ENCODE measurements around the gene CEP70.

CEP70 gene

DNA sequence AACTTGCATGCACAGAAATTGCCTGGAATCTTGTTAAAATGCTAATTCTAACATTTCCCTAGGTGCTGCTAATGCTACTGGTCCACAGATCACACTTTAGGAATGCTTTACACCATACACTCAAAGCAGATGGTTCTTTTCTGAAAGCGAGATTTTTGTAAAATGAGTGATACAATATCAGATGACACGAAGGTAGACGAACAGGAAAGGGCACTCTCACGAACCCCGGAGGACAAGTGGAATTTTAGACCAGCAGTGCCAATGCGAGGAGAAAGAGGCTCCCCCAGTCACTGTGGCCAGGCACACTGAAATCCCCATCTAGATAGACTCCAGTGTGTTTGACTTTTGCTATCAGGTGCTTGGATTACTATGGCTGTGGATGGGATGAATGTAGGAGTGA lies 35.5 kb upstream of the CEP70 start:
- in situ Hi-C loops (cut with HindIII; ENCODE audit: low pct_ligation_motif_present, low sequenced_read_pairs) = no loop called here
- no peaks in the 10 kb centered on the region for H3K36me3 ChIP-seq (replicated peaks)
- DNase-seq = no peak
- no peak overlapping the region for H3K27ac ChIP-seq
- no peaks in the 10 kb centered on the region for H3K27me3 ChIP-seq (replicated peaks)
- no peak overlapping the region for H3K4me3 ChIP-seq (ENCODE audit: low read depth, low read length)
- TF ChIP-seq, protein P1, sequence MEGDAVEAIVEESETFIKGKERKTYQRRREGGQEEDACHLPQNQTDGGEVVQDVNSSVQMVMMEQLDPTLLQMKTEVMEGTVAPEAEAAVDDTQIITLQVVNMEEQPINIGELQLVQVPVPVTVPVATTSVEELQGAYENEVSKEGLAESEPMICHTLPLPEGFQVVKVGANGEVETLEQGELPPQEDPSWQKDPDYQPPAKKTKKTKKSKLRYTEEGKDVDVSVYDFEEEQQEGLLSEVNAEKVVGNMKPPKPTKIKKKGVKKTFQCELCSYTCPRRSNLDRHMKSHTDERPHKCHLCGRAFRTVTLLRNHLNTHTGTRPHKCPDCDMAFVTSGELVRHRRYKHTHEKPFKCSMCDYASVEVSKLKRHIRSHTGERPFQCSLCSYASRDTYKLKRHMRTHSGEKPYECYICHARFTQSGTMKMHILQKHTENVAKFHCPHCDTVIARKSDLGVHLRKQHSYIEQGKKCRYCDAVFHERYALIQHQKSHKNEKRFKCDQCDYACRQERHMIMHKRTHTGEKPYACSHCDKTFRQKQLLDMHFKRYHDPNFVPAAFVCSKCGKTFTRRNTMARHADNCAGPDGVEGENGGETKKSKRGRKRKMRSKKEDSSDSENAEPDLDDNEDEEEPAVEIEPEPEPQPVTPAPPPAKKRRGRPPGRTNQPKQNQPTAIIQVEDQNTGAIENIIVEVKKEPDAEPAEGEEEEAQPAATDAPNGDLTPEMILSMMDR (IDR thresholded peaks at IDR 0.05; ENCODE audit: low read depth, low read length, missing control alignments) = no peak

DNA sequence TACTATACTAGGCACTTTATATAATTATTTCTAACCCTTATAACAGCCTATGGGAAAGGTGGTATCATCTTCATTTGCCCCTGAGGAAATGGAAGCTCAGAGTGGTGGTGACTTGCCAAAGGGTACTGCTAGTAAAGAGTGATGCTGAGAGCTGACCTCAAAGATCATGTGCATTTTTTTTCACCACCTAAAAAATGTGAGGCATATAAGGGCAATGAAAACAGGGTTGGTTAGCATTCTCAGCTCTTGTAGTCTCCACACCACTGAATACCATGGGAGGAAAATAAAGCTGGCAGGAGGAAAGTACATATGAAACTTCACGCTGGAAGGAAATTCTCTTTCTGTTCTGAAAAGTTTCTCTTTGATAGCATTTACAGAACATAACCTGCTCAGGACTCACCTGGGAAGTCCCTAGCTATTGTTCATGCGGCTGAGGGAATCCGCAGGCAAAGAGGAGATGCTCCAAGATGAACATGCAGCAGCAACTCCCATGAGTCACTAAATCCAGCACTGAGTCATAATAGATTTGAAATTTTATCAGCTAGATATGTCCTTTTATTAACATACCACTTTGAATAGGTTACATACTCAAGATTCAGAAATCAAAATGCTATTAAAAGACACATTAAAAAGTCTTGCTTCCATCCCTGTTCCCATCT lies 31.8 kb upstream of the CEP70 start:
- Histone ChIP-seq H3K36me3 (replicated peaks) (no peaks in the 10 kb centered on the region), H3K27me3 (replicated peaks) (no peaks in the 10 kb centered on the region), H3K27ac (peak overlapping the region; percentile 25), H3K4me3 (ENCODE audit: low read depth, low read length) (no peak overlapping the region)
- TF ChIP-seq, protein P1 (IDR thresholded peaks at IDR 0.05; ENCODE audit: low read depth, low read length, missing control alignments) = no peak
- in situ Hi-C loops (cut with HindIII; ENCODE audit: low pct_ligation_motif_present, low sequenced_read_pairs) = no loop called here
- DNase-seq = peak; percentile 58

DNA sequence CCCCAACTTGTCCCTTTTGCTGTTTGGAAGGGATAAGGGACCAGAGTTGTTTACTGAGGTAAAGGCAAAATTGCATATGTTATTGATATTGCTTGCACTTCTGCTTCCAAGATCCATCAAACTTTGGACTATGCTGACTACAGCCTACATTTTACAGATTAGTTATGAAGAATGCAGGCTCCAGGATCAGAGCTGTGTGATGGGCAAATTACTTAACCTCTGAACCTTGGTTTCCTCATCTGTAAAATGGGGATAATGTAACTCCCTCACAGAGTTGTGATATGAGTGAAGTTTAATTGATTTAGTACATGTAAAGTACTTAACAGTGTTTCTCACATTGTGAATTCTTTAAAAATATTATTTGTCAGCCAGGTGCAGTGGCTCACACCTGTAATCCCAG lies 30.5 kb upstream of the CEP70 start:
- H3K4me3 ChIP-seq (ENCODE audit: low read depth, low read length) = no peak overlapping the region
- no peak overlapping the region for H3K27ac ChIP-seq
- no peaks in the 10 kb centered on the region for H3K36me3 ChIP-seq (replicated peaks)
- no peak for DNase-seq
- H3K27me3 ChIP-seq (replicated peaks) = no peaks in the 10 kb centered on the region
- in situ Hi-C loops (cut with HindIII; ENCODE audit: low pct_ligation_motif_present, low sequenced_read_pairs) = no loop called here
- TF ChIP-seq, protein P1 (IDR thresholded peaks at IDR 0.05; ENCODE audit: low read depth, low read length, missing control alignments) = no peak

DNA sequence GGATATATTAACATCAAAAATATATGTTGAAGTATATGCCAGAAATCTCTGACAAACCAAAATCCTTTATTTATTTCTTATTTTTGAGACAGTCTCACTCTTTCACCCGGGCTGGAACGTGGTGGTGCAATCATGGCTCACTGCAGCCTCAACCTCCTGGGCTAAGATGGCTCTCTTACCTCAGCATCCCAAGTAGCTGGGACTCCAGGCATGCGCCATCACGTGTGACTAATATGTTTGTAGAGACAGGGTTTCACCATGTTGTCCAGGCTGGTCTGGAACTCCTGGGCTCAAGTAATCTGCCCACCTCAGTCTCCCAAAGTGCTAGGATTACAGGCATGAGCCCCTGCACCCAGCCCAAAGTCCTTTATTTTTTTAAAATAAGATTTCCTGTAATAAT lies 26.4 kb upstream of the CEP70 start:
- DNase-seq = no peak
- Histone ChIP-seq H3K27ac (no peak overlapping the region), H3K27me3 (replicated peaks) (no peaks in the 10 kb centered on the region), H3K4me3 (ENCODE audit: low read depth, low read length) (no peak overlapping the region), H3K36me3 (replicated peaks) (no peaks in the 10 kb centered on the region)
- TF ChIP-seq, protein P1 (IDR thresholded peaks at IDR 0.05; ENCODE audit: low read depth, low read length, missing control alignments) = no peak
- in situ Hi-C loops (cut with HindIII; ENCODE audit: low pct_ligation_motif_present, low sequenced_read_pairs) = no loop called here

DNA sequence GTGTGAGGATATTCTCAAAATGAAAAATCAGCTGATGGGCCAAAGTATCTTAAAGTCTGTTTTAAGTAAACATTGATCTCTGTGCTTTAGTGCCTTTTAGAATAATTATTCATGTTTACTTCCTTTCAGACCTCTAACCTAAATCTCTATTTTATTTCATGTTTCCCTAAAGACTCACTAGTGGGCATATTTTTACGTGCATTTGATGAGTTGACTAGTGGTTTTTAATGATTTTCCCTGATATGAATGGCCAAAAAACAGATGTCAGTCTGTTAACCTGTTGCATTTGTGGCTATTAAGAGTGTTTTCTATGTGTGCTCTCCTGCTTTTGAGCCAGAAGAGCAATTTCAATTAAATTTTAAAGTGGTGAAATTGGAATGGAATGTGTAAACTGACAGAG lies 21.4 kb upstream of the CEP70 start:
- in situ Hi-C loops (cut with HindIII; ENCODE audit: low pct_ligation_motif_present, low sequenced_read_pairs) = no loop called here
- TF ChIP-seq, protein P1 (IDR thresholded peaks at IDR 0.05; ENCODE audit: low read depth, low read length, missing control alignments) = no peak
- no peaks in the 10 kb centered on the region for H3K27me3 ChIP-seq (replicated peaks)
- no peak overlapping the region for H3K27ac ChIP-seq
- DNase-seq = no peak
- H3K4me3 ChIP-seq (ENCODE audit: low read depth, low read length) = no peak overlapping the region
- H3K36me3 ChIP-seq (replicated peaks) = no peaks in the 10 kb centered on the region

DNA sequence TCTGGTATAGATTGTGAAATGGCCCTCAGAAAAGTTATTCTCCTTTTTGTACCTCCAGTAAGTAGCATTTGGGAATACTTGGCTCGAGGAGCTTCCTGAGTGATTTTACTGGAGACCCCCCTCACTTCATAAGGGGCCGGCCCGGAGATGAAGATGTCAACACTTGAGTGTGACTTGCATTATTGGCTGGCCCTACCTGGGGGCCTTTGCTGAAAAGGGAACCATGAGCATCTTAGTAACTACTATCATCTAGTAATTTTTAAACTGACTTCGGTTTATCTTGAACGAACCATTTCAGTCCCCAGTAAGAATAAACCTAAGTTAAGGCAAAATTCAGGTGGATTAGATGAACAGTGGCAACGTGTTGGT lies 15.8 kb upstream of the CEP70 start:
- in situ Hi-C loops (cut with HindIII; ENCODE audit: low pct_ligation_motif_present, low sequenced_read_pairs) = no loop called here
- no peak for DNase-seq
- no peak overlapping the region for H3K27ac ChIP-seq
- TF ChIP-seq, protein P1 (IDR thresholded peaks at IDR 0.05; ENCODE audit: low read depth, low read length, missing control alignments) = no peak
- H3K27me3 ChIP-seq (replicated peaks) = no peaks in the 10 kb centered on the region
- no peaks in the 10 kb centered on the region for H3K36me3 ChIP-seq (replicated peaks)
- H3K4me3 ChIP-seq (ENCODE audit: low read depth, low read length) = no peak overlapping the region

Data from brain microvascular endothelial cell (primary cell).